Pericardium fibroblast (primary cell): Measurements from ENCODE around the gene ZFP2. TPM values are rescaled to one million over a fixed set of nuclear protein-coding genes. Genes with fewer than 3 reads are reported as not detected.

Experiments used
- total RNA-seq: library from RNA; depleted of rRNA; stranded (reverse); fragments of >200 nt; gene quantifications from 2 replicates; pipeline ENCODE4 v1.2.3, GENCODE V29; 2015

The ZFP2 gene
- 0.94 and 1.8 TPM in 2 replicates for total RNA-seq

DNA sequence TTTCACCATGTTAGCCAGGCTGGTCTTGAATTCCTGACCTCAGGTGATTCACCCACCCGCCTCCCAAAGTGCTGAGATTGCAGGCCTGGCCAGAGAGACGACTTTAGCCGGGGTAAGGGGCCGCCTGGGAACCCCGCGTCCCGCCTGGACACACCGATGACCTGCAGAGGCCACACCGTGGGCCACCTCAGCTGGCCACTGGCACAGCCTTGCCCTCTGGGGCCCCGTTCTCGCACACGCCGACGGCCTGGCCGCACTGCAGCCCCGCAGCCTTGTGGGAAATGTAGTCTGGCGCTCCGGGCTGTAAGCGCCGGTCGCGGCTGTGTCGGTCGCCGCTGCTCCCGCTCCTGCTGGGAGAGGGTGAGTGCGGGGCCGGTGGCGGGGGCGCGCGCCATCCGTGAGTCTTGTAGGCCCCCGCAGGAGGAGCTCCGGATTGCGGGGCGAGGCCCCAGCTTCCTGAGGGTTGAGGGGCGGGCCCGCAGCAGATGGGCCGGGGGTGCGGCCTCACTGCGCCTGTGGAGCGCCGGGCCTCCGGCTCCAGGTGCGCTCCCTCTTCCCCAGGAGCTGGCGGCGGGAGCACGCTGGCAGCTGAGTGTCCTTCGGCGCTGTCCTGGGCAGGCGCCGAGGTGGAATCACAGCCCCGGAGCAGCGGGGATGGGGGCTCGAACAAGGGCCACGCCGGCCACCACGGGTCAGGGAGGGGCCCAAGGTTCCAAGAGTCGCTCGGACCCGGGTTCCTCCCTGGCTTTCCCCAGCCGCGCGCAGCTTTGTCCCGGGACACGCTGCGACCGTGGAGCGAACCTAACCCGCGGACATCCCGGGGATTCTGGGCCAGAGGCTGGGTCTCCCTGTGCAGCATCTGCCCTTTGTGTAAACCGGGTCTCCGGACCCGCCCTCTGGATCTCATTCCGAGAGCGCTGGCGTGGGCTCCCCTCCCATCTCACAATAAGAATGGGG, at the start of gene ZFP2:
Gene ZFP2 (plus strand): TSS at position 299 of the 957 bp plus-strand sequence. CDS start 35,401 bp downstream, outside the sequence.

GRCh38 chr5:178859625-178860521, 35.8 kb upstream of the ZFP2 start, which contains the start of gene ZNF354B:
ZNF354B (plus strand) TSS chr5:178859953; CDS start chr5:178861048, 1,095 bp downstream.

GRCh38 chr5:178940569-178941360, 45.1 kb downstream of the ZFP2 start, which contains the start of gene ZNF454:
ZNF454 (plus strand) TSS chr5:178941198; CDS start chr5:178942792, 1,594 bp downstream.

Other genes starting within 250 kb of the ZFP2 start
- 8.1 and 20.4 TPM in 2 replicates for gene ZNF354A, start 165.3 kb upstream of the ZFP2 start, total RNA-seq
- 5.3 and 7.1 TPM in 2 replicates for gene ZNF354B, start 36.0 kb upstream of the ZFP2 start, total RNA-seq
- gene ZNF454, start 45.3 kb downstream of the ZFP2 start, total RNA-seq: 1.5 and 2.0 TPM in 2 replicates
- not detected in 2 replicates for gene GRM6, start 99.4 kb downstream of the ZFP2 start, total RNA-seq
- 2.0 and 6.2 TPM in 2 replicates for gene ZNF879, start 127.9 kb downstream of the ZFP2 start, total RNA-seq
- 4.0 and 4.1 TPM in 2 replicates for gene ZNF354C, start 164.5 kb downstream of the ZFP2 start, total RNA-seq